Measurements from ENCODE around the gene ST3GAL5.
"Not testable (repeated sequence)": the region's sequence is repeated elsewhere in the genome, so short reads cannot be mapped to it uniquely, and the experiment has no call there.

GRCh38 chr2:85881781-85882180 is 7.0 kb downstream of the ST3GAL5 start:
- not testable (repeated sequence) for TF ChIP-seq POLR2A (IDR thresholded peaks at IDR 0.05); CTCF (IDR thresholded peaks at IDR 0.05 in 8 of 11, conservative IDR thresholded peaks at IDR 0.05 in 3 of 11); POLR2AphosphoS5 (IDR thresholded peaks at IDR 0.05)
